KMS-11 (cell line): ENCODE data around the gene GALNT17.

ENCODE experiments used
- H2AFZ ChIP-seq: fragments of 200-600 bp; sonication (generic); 2 replicates; pipeline ENCODE4 v1.6.1; 2016; ENCODE audit warnings: antibody characterized with exemption, mixed run types, low read depth
- H3K27ac ChIP-seq: fragments of 200-600 bp; sonication (generic); 2 replicates; pipeline ENCODE4 v1.6.1; 2016; ENCODE audit warnings: mild to moderate bottlenecking, mixed run types
- H3K27me3 ChIP-seq: fragments of 200-600 bp; sonication (generic); 2 replicates; pipeline ENCODE4 v1.6.1; 2017; ENCODE audit warnings: mild to moderate bottlenecking, low read depth, mixed run types, moderate library complexity; ENCODE audit not compliant: insufficient read depth
- H3K36me3 ChIP-seq: fragments of 200-600 bp; sonication (generic); 2 replicates; pipeline ENCODE4 v1.6.1; 2017; ENCODE audit warnings: mild to moderate bottlenecking, mixed run types; ENCODE audit not compliant: insufficient read depth
- H3K4me1 ChIP-seq: fragments of 200-600 bp; sonication (generic); 2 replicates; pipeline ENCODE4 v1.6.1; 2016; ENCODE audit warnings: mild to moderate bottlenecking, low read depth, mixed run types; ENCODE audit not compliant: poor library complexity, severe bottlenecking
- H3K4me2 ChIP-seq: fragments of 200-600 bp; sonication (generic); 2 replicates; pipeline ENCODE4 v1.7.0; 2016; ENCODE audit warnings: mild to moderate bottlenecking, mixed run types
- H3K4me3 ChIP-seq: fragments of 200-600 bp; sonication (generic); IDR thresholded peaks from 2 replicates; pipeline ENCODE4 v1.6.1; 2017; ENCODE audit warnings: low read depth, low read length, mixed read lengths; ENCODE audit not compliant: insufficient read depth
- H3K79me2 ChIP-seq: fragments of 200-600 bp; sonication (generic); 2 replicates; pipeline ENCODE4 v1.6.1; 2016; ENCODE audit warnings: low read depth, mixed run types; ENCODE audit not compliant: insufficient read depth
- H3K9ac ChIP-seq: fragments of 200-600 bp; sonication (generic); 2 replicates; pipeline ENCODE4 v1.6.1; 2016; ENCODE audit warnings: mild to moderate bottlenecking, mixed run types
- H4K20me1 ChIP-seq: fragments of 200-600 bp; sonication (generic); 2 replicates; pipeline ENCODE4 v1.6.1; 2016; ENCODE audit warnings: mild to moderate bottlenecking, mixed run types; ENCODE audit not compliant: insufficient read depth
- TF ChIP-seq, protein P1 (sequence below): fragments of 200-600 bp; sonication (generic); conservative IDR thresholded peaks from 2 replicates; pipeline ENCODE4 v1.6.1; 2017; ENCODE audit warnings: low read depth, mild to moderate bottlenecking, antibody characterized with exemption, low read length, moderate library complexity, mixed read lengths

GALNT17 gene

GRCh38 chr7:71548746-71549145, 416.8 kb downstream of the GALNT17 start:
- Histone ChIP-seq H4K20me1 (no peaks in the 10 kb centered on the region), H3K36me3 (no peaks in the 10 kb centered on the region), H3K4me3 (no peak overlapping the region), H3K79me2 (no peaks in the 10 kb centered on the region), H3K27me3 (no peaks in the 10 kb centered on the region), H2AFZ (no peak overlapping the region), H3K4me1 (no peaks in the 10 kb centered on the region), H3K4me2 (no peak overlapping the region), H3K9ac (no peak overlapping the region), H3K27ac (no peak overlapping the region)
- TF ChIP-seq, protein P1, sequence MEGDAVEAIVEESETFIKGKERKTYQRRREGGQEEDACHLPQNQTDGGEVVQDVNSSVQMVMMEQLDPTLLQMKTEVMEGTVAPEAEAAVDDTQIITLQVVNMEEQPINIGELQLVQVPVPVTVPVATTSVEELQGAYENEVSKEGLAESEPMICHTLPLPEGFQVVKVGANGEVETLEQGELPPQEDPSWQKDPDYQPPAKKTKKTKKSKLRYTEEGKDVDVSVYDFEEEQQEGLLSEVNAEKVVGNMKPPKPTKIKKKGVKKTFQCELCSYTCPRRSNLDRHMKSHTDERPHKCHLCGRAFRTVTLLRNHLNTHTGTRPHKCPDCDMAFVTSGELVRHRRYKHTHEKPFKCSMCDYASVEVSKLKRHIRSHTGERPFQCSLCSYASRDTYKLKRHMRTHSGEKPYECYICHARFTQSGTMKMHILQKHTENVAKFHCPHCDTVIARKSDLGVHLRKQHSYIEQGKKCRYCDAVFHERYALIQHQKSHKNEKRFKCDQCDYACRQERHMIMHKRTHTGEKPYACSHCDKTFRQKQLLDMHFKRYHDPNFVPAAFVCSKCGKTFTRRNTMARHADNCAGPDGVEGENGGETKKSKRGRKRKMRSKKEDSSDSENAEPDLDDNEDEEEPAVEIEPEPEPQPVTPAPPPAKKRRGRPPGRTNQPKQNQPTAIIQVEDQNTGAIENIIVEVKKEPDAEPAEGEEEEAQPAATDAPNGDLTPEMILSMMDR = no peak

- no peaks in the 10 kb centered on the region for H3K4me1 ChIP-seq
Measured at GRCh38 chr7:71553306-71553705, 421.4 kb downstream of the GALNT17 start.

GRCh38 chr7:71555758-71556157, 423.8 kb downstream of the GALNT17 start:
- Histone ChIP-seq H3K9ac (no peak overlapping the region), H3K79me2 (no peaks in the 10 kb centered on the region), H2AFZ (no peak overlapping the region), H4K20me1 (no peaks in the 10 kb centered on the region), H3K4me2 (no peak overlapping the region), H3K4me1 (no peaks in the 10 kb centered on the region), H3K27ac (no peak overlapping the region), H3K27me3 (no peaks in the 10 kb centered on the region), H3K4me3 (no peak overlapping the region), H3K36me3 (no peaks in the 10 kb centered on the region)
- TF ChIP-seq, protein P1 = no peak

More at GRCh38 chr7:71553306-71553705, 421.4 kb downstream of the GALNT17 start:
- Histone ChIP-seq H3K9ac (no peak overlapping the region), H4K20me1 (no peaks in the 10 kb centered on the region), H3K36me3 (no peaks in the 10 kb centered on the region), H3K4me2 (no peak overlapping the region), H3K79me2 (no peaks in the 10 kb centered on the region), H2AFZ (no peak overlapping the region), H3K27me3 (no peaks in the 10 kb centered on the region), H3K27ac (no peak overlapping the region), H3K4me3 (no peak overlapping the region)
- TF ChIP-seq, protein P1 = no peak

DNA sequence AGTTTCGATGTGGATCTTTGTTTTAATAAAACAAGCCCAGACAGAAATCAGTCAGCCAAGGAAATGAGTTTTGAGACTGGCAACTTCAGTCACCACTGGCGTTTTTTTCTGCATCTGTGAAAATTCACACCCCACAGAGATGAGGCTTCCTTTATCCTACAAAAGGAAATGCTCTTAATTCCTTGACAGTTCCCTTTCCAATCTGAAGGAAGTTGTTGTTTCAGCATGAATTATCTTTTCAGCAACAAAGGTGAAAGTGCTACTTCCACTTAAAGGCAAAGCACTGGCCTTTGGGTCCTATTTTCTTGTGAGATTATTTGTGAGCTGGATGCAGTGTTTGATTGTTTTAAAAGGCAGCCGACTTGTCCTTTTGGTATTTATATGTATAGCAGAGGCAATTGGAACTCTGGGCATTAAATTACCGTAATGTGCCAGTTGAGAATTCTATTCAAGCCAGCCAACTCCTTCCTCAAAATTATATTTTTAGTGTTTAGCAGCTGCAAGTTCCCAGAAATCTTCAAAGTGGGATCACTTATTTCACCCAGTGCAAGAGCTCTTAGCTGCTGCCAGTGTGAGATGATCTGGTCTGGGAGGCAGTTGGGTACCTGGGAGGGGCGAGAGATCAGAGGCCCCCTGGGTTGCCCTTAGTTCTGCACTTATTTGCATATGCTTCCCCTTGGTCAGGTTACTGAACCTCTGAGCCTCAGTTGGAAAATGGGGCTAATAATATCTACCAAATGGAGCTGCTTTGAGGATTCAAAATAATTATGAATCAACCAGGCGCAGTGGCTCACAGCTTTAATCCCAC, 427.1 kb downstream of the GALNT17 start:
- no peaks in the 10 kb centered on the region for H3K36me3 ChIP-seq
- H3K4me1 ChIP-seq = no peaks in the 10 kb centered on the region
- no peaks in the 10 kb centered on the region for H3K79me2 ChIP-seq
- H3K27me3 ChIP-seq = no peaks in the 10 kb centered on the region
- H3K27ac ChIP-seq = no peak overlapping the region
- H3K4me2 ChIP-seq = no peak overlapping the region
- no peak overlapping the region for H2AFZ ChIP-seq
- H3K9ac ChIP-seq = no peak overlapping the region
- TF ChIP-seq, protein P1 = no peak
- no peak overlapping the region for H3K4me3 ChIP-seq
- no peaks in the 10 kb centered on the region for H4K20me1 ChIP-seq
